A673 (cell line): ENCODE data around the gene GDA.

ENCODE experiments used
- CTCF ChIP-seq: fragments of 300-800, 200-600 bp; sonication (generic); conservative IDR thresholded peaks from 2 replicates; pipeline ENCODE4 v1.5.1; 2017; ENCODE audit warnings: low read depth, mild to moderate bottlenecking, antibody characterized with exemption, low read length, moderate library complexity, mixed read lengths
- EZH2 ChIP-seq: fragments of 200-600 bp; sonication (generic); IDR thresholded peaks from 2 replicates; pipeline ENCODE4 v1.6.1; 2017; ENCODE audit warnings: borderline replicate concordance, low read depth, mild to moderate bottlenecking, mixed read lengths, antibody characterized with exemption, low read length; ENCODE audit not compliant: poor library complexity, severe bottlenecking

GRCh38 chr9:72276429-72276828, 127.2 kb downstream of the GDA start:
- no peak for TF ChIP-seq EZH2
- no peak for TF ChIP-seq CTCF
